Lower leg skin (tissue), 3 donors: Measurements from ENCODE around the gene SMAD4.

ENCODE experiments used
- CTCF ChIP-seq, 3 donors: fragments of 450-650 bp; IDR thresholded peaks; one replicate each; pipeline ENCODE4 v1.5.1; 2016; ENCODE audit warnings: antibody characterized with exemption in 3 of 3, mild to moderate bottlenecking in 3 of 3, moderate library complexity in 2 of 3
- POLR2A ChIP-seq, 2 donors: fragments of 450-650 bp; IDR thresholded peaks; one replicate each; pipeline ENCODE4 v1.6.1; 2016 to 2017; ENCODE audit warnings: antibody characterized with exemption in 2 of 2, mild to moderate bottlenecking in 1 of 2, moderate library complexity in 1 of 2

- TF ChIP-seq CTCF (IDR thresholded peaks at IDR 0.05) (no peak), POLR2A (IDR thresholded peaks at IDR 0.05) (no peak)
Observed at GRCh38 chr18:51044928-51045585, 15.0 kb downstream of the SMAD4 start.
